NCI-H1436 (cell line): ENCODE data around the gene SHE.
"Not testable (repeated sequence)": the region's sequence is repeated elsewhere in the genome, so short reads cannot be mapped to it uniquely, and the experiment has no call there.

Experiments used
- DNase-seq: peaks from one replicate; lab custom pipeline; 2025; lab: John Stamatoyannopoulos, UW

The SHE gene

DNA sequence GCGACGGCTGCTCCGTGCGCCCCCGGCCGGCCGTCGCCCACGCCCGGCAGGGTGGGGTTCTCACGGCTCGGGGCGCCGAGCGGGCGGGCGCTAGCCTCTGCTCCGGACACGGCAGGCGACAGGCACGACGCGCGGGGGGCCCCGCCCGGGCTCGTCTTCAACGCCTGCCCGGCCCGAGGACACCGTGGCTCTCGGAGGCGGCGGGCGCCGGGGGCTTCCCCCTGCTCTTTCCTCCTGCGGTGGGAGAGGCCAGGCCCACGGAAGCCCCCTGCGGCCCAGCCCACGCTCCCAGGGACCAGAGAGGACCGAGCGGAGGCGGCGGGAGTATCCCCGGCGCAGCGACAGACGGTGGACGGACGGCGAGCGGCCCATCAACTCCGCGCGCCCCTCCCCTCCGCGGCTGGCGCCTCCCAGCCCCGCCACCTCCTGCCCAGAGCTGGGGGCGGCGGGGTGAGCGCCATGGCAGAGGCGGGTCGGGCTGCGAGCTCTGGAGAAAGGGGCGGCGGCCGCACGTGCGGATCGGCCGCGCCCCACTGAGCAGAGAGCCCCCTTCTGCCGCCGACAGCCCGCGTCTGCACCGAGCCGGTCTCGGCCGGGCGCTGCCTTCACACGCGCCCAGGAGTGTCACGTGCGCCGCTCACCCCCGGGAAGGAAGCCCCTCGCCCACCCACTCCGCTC lies at the start of gene SHE, which contains the start of gene TDRD10:
SHE (minus strand) TSS at position 347 of the 678 bp plus-strand sequence. CDS start 386 bp downstream, outside the sequence.
TDRD10 (plus strand) TSS at position 154 of the 678 bp plus-strand sequence. CDS start 4,685 bp downstream, outside the sequence.
- no peak for DNase-seq

DNA sequence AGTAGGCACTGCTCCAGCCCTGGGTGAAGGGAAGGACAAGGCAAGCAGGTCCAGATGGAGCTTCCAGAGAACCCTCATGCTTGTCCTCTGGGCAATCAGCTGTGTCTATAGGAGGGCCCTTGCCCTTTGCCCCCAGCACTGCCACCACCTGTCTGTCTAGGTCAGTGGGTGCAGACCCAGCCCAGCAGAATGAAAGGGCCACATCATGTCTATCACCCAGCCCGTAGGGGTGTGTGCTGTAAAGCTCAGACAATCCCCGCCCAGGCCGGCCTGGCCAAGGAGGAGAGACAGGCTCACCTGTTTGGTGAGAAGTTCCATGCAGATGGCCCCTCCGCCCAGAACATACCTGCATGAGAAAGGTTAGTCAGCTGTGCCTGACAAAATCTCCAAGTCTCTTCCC lies 49.3 kb upstream of the SHE start:
- no peak for DNase-seq

DNA sequence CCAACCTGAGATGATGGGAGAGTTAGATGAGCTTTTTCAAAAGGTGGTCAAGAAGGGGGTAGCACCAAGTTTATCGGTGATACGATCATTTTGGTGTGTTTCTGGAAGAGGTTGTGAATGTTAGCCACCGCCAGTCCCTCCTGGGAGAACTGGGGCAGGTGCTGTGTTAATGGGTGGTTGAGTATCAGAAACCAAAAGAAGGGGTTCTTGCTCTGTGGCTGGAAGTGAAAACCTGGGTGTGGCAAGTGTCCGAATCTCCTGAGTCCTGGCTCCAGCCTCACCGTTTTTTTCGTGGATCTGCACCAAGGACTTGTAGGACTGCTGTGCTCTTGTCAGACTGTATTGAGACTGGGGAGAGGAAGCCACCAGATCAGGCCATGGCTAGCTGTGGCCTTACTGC lies 48.4 kb upstream of the SHE start:
- DNase-seq = no peak

DNA sequence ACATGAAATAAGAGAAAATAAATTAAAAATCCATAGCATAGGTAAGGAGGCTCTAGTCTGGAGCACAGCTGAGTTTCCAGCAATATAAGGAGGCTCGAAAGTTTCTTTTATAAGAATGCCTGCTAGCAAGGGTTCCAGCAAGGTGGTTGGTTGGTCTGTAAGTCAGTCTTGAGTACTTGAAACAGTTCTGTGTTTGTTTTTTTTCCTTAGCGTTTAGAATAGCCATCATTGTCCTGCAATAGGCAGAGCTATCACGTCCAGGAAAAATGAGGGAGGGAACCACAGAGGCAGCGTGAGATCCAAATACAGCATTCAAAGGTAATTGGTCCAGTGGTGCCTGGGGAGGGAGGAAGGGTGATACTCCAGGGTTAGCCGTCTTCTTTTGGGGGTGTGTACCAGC lies 47.9 kb upstream of the SHE start:
- no peak for DNase-seq

DNA sequence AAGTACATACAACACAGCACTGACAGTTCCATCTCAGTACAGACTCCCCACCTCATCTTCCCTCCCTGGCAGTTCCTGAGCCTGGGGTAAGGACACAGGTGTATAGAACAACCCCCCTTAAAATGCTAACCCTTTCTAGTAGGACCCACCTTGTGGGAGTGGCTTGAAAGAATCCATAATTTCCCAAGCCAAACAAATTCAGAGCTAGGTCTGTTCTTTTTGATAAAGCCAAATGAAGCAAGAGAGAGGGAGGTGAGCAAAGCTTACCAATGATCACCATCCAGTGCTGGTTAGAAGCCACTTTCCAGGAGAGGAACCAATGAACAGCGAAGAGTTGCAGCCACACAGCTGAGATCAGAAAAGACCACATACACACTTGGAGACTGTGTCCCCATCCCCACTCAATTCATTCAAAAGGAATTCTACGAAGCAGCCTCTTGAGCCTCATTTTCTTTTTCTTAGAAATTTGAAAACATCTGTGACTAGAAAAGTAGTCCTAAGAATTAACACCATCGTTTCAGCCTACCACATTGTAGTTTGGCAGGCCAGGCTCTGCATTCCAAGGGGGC lies 47.1 kb upstream of the SHE start:
- DNase-seq = no peak

DNA sequence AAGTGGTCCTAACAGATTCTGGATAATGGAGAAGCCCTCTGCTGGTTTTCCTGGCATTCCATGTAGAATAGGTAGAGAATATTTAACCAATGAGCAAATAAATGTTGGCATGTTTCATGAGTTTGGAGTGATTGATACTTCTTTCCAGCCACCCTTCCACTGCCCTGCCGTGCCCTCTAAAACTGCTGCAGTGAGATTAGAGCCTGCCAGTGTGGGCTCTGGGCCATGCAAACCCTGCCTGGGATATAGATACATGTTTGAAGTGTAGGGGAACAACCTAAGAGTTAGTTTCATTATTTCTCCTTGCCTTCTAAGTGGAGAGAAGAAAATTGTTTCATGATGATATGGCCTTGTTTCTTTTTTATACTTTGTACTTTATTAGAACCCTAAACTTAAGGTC lies 45.8 kb upstream of the SHE start:
- no peak for DNase-seq

DNA sequence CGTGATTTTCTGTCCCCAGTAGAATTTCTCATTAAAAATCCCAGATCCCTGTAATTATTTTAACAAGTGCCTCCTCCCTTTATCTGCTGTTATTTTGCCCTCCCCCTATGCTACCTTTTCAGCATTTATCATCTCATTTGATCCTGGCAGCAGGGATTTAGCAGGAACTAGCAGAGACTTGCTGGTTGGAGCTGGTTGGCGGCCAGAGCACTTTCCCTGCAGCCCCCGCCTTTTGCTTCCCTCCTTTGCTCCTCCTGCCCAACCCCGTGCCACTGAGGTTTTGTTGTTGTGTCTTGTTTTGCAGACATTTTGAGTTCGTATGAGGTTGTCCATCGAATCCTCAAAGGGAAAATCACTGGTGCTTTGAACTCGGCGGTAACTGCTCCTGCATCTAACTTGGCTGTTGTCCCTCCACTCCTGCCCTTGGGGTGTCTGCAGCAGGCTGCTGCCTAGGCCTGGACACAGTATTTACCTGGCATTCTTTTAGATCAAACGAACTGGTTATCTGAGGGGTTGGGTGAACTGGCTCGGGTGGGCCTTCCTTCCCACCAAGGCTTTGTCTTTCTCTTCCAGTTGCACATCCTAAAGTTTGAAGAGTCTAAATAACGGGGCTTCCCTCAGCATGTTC lies 45.0 kb upstream of the SHE start:
- no peak for DNase-seq

DNA sequence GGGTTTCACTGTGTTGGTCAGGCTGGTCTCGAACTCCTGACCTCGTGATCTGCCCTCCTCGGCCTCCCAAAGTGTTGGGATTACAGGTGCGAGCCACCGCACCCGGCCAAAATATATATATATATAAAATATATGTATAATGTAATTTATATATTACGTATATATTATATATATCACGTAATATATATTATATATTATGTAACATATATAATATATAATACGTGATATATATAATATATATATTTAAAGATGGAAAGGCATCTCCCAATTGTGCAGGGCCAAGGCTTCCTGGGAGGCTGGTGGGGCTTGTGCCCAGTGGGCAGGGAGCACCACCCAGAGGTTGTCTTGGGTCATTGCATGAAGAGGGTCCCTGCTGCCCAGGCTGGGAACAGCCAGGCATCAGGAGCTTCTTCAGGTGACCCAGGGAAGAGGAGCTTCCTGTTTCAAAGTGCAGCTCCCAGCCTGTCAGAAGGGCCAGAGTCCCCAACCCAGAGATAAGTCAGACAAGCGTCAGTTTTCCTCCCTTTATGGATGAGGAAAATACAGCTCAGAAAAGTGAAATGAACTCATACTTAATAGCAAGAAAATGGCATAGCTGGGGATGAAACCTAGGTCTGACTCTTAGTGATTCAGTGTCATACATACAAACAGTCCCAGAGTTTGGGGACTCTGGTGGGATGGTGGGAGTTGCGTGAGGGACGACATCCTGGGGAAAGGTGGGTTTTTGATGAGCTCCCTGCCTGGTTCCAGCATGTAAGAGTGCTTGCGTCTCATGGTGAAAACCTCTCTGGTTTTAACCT lies 44.3 kb upstream of the SHE start:
- DNase-seq = peak; percentile 63

DNA sequence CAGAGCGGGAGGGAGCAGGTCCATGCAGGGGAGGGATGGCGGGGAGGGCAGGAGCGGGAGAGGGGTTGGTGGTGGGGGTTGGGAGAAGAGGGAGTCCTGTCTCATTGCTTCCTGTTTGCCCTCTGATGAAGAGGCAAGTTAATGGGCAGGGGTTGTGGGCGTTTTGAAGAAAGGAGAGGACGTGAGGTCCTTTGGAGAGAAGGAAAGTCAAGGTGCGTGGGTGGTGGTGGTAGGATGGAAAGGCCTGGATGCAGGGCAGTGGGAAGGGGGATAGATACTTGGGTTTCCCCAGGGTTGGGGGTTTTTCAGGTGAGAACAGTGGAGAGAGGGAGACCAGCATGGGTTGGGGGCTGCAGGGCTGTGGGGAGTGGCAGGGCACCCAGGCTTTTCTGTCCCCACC lies 39.0 kb upstream of the SHE start:
- DNase-seq = no peak

DNA sequence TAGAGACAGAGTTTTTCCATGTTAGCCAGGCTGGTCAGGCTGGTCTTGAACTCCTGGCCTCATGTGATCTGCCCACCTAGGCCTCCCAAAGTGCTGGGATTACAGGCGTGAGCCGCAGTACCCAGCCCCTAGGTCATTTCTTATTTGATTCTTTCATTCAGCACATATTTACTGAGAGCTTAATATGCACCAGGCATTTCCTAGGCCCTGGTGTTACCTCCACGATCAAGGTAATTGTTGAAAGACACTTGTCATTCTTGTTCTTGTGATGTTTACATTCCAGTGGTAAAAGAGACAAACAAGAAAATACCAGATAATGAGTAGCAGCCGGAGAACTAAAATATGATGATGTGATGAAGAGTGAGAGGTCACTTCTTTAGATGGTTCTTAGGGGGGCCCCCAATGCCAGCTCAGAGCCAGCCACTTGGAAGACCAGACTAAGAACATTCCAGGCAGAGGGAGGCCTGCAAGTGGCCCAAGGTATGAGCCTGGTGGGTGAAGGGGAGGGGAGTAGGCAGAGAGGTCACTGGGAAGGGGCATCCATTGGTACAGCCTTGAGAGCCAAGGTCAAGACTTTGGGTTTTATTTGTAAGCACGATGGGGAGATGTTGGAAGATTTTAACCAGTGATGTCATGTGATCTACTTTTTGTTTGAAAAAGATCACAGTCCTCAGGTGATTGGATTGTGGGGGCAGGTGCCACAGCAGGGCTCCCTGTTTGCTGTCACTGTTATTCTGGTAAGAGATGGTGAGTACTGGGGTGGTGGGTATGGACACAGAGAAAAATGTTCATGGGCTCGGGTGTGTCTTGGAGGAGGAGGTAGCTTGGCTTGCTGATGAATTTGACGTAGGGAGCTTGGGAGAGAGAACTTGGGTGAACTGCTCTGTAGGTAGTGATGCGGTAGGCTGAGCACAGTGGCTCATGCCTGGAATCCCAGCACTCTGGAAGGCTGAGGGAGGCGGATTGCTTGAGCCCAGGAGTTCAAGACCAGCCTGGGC lies 37.6 kb upstream of the SHE start:
- no peak for DNase-seq

DNA sequence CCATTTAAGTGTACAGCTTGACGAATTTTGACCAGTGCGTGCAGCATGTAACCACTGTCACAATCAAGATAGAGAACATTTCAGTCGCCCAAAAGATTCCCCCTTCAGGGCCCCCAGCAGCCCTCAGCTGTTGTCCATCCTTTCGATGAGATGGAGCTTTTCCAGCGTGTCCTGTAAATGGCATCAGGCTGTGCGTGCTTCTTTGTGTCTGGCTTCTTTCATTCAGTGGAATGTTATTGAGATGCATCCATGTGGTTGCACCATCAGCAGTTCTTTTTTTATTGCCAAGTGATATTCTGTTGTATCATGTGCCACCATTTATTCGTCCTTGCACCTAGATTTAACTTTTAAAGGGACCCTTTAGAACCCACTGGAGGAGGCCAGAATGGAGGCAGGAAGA lies 34.4 kb upstream of the SHE start:
- DNase-seq = no peak

DNA sequence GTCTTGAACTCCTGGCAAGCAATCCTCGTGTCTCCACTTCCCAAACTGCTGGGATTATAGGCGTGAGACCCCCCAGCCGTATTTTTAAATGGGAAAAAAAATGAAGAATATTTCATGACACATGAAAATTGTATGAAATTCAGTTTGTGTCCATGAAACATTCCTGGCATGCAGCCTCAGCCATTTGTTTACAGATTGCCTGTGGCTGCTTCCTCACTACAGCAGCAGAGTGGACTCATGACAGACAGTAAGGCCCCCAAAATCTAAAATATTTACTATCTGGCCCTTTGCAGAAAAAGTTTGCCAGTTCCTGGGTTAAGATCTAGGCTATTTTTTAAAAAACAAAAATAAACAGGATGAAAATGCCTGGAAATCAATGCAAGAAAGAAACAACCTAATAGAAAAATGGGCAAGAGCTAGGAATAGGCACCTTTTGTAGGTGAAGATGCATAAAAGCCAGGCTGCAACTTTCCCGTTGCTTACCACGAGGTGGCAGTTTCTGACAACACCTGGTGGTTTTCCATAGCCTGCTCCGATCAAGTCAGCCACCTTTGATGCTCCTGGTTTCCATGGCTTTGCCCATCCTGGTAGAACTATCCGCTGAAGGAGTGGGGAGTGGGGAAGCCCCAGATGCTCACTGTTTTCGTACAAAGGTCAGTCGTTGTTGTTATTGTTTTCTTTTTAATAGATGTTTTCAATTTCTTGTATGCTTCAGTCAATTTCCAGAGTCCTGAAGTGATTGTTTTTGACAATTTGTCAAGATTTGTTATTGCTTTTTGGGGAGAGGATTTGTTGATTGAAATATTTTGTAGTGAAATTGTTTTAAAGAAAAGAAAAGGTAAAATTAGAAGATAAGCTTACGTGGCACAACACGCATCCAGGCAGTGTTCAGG lies 32.0 kb upstream of the SHE start:
- no peak for DNase-seq

DNA sequence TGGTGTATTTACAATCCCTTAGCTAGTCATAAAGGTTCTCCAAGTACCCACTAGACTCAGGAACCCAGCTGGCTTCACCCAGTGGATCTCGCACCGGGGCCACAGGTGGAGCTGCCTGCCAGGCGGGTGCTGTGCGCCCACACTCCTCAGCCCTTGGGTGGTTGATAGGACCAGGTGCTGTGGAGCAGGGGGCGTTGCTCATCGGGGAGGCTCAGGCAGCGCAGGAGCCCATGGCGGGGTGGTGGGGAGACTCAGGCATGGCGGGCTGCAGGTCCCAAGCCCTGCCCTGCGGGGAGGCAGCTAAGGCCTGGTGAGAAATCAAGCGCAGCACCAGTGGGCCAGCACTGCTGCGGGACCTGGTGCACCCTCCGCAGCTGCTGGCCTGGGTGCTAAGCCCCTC lies 29.7 kb upstream of the SHE start:
- not testable (repeated sequence) for DNase-seq

DNA sequence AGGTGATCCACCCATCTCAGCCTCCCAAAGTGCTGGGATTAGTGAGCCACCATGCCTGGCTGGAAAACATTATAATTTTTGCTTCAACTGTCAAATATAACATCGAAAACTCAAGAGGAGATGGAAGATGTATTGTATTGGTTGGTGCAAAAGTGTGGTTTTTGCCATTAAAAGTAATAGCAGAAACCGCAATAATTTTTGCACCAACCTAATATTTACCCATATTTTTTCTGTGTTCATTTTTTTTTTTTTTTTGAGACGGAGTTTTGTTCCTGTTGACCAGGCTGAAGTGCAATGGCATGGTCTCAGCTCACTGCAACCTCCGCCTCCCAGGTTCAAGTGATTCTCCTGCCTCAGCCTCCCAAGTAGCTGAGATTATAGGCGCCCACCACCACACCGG lies 27.1 kb upstream of the SHE start:
- DNase-seq = no peak

DNA sequence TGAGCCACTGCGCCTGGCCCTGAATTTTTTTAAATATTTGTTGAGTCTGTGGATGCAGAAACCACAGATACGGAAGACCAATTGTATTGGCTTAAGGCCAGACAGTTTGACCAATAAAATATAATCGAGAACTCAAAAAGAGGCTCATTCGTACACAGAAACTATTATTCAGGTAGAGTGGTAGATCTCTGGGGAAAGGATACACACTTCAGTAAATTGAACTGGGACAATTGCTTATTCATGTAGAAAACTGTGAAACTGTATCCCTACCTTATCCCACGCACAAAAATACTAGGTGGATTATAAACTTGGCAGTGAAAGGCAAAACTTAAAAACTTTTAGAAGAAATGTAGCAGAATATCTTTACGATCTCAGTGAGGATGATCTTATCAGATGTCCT lies 25.0 kb upstream of the SHE start:
- DNase-seq = no peak

DNA sequence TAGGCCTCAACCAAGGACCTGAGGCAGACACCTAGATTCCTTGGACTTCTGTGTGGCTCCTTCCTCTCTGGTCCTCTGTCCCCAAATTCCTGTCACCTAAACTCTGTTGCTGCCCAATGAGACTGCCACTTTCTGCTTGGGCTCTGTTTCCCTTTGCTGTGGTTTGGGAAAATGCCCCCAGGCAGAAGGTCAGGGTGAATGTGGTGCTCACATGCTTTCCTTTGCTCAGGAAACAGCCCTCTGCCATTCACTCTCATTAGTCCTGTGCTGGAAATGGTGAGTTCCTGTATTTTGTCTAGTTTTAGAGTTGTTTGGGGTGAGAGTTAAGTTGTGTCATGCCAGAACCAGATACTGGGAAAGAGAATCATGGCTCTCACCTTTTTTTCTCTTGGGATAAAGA lies 22.7 kb upstream of the SHE start:
- no peak for DNase-seq

DNA sequence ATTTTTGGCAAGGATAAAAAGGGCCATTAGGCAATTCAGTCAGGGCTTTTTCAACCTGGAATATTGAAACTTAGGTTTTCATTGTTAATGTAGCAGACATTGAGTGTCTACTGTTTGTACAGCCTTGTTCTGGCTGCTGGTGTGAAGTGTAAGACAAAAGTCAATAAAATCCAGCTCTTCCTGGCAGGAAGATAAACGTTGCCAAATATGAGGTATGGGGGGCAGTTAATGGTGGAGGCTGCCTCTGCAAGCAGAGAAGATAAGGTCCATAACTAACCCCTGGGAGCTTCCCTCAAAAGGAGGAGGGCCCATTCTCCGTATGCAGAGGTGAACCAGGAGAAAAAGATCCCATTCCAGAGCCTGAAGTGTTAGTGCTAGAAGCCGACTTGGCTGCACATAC lies 19.5 kb upstream of the SHE start:
- no peak for DNase-seq

DNA sequence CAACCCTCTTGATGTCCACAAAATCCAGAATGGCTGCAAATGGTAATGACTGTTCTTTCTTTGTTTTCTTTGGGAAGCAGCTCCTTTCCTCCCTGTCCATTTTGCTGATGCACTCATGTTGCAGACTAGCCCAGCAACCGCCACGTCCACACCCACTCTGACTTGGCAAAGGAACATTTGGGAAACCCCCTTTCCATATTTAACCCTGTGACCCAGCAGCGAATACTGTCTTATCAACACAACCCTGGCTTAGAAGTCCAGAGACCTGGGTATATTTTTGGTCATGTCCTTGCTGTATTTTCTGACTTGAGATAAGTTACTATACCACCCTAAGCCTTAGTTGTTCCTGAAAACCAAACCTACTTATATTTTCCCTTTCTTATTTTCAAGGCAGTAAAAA lies 18.1 kb upstream of the SHE start:
- DNase-seq = no peak

DNA sequence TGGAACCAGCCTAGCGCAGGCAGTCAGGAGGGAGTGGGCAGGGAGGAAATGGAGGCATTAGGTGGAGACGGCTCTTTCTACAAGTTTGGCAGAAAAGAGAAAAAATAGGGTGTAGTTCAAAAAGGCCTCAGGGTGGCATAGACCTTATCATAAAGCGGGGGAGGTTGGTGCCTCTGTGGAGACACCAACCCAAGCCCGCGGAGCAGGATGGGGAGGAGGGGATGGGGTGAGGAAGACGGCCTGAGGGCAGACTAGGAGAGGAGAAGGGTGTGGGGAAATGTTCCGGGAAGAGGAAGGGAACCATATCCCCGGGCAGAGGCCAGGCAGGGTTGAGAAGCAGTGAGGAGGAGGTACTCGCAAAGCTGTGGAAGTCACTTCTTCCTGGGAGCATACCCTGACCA lies 17.4 kb upstream of the SHE start:
- no peak for DNase-seq

DNA sequence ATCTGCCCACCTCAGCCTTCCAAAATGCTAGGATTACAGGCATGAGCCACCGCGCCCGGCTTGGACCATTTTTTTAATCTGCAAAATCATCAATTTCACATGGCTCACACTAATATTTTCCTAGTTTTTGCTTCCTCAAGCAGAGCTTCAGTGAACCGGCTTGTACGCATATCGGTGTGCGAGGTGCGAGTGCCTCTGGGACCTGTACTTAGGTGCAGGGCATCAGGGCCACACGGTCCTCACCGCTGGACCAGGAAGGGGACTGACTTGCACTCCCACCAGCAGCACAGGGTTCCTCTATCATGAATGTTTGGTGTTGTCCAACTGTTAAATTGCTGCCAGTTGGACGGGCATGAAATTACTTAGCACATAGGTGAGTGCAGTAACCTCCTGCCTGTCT lies 15.4 kb upstream of the SHE start:
- no peak for DNase-seq
